SK-N-SH treated with all-trans-retinoic acid at 6 μM for 48 hours (cell line): ENCODE results near the gene EPDR1.

Experiments used
- ATAC-seq: fragments of 200-7000 bp; cut with Tn5 transposase; 3 replicates; pipeline ENCODE4 v1.9.1; 2020; ENCODE audit warnings: mild to moderate bottlenecking, moderate library complexity
- ARNTL ChIP-seq: fragments of 450-650 bp; formaldehyde crosslinking; IDR thresholded peaks from 2 replicates; pipeline ENCODE4 v1.5.0; 2020; ENCODE audit warnings: low read depth, mild to moderate bottlenecking, moderate library complexity, borderline replicate concordance
- BACH2 ChIP-seq: fragments of 250-450 bp; sonication (Bioruptor Pico); IDR thresholded peaks from 2 replicates; pipeline ENCODE4 v1.9.0; 2021; ENCODE audit warnings: mild to moderate bottlenecking, borderline replicate concordance
- CREB5 ChIP-seq: fragments of 250-450 bp; sonication (Bioruptor Pico); IDR thresholded peaks from 2 replicates; pipeline ENCODE4 v1.5.1; 2020; ENCODE audit warnings: low read depth, mild to moderate bottlenecking, moderate library complexity
- CSDC2 ChIP-seq: fragments of 250-450 bp; sonication (Bioruptor Pico); IDR thresholded peaks from 2 replicates; pipeline ENCODE4 v1.5.0; 2020; ENCODE audit warnings: mild to moderate bottlenecking, moderate library complexity
- CSRNP3 ChIP-seq: fragments of 250-450 bp; sonication (Bioruptor Pico); IDR thresholded peaks from 2 replicates; pipeline ENCODE4 v1.5.1; 2021; ENCODE audit warnings: mild to moderate bottlenecking, moderate library complexity
- ESRRG ChIP-seq: fragments of 250-450 bp; sonication (Bioruptor Pico); IDR thresholded peaks from 2 replicates; pipeline ENCODE4 v1.6.1; 2021; ENCODE audit warnings: mild to moderate bottlenecking
- ISL1 ChIP-seq: fragments of 250-450 bp; sonication (Bioruptor Pico); IDR thresholded peaks from 2 replicates; pipeline ENCODE4 v2.1.2; 2022; ENCODE audit warnings: mild to moderate bottlenecking, moderate library complexity
- OSR1 ChIP-seq: fragments of 250-450 bp; sonication (Bioruptor Pico); IDR thresholded peaks from 2 replicates; pipeline ENCODE4 v1.8.0; 2022; ENCODE audit warnings: moderate library complexity, mild to moderate bottlenecking, inconsistent platforms
- PATZ1 ChIP-seq: fragments of 250-450 bp; sonication (Bioruptor Pico); IDR thresholded peaks from 2 replicates; pipeline ENCODE4 v1.8.0; 2020; ENCODE audit warnings: mild to moderate bottlenecking, moderate library complexity, borderline replicate concordance
- RARB ChIP-seq: fragments of 250-450 bp; sonication (Bioruptor Pico); IDR thresholded peaks from 2 replicates; pipeline ENCODE4 v1.8.0; 2021; ENCODE audit warnings: mild to moderate bottlenecking, moderate library complexity
- SNAI2 ChIP-seq: fragments of 250-450 bp; sonication (Bioruptor Pico); IDR thresholded peaks from 2 replicates; pipeline ENCODE4 v1.5.0; 2020; ENCODE audit warnings: mild to moderate bottlenecking, moderate library complexity
- TCF4 ChIP-seq: fragments of 250-450 bp; sonication (Bioruptor Pico); IDR thresholded peaks from 2 replicates; pipeline ENCODE4 v1.8.0; 2021; ENCODE audit warnings: mild to moderate bottlenecking, moderate library complexity, borderline replicate concordance
- TOX ChIP-seq: fragments of 250-450 bp; sonication (Bioruptor Pico); IDR thresholded peaks from 2 replicates; pipeline ENCODE4 v1.8.0; 2021; ENCODE audit warnings: mild to moderate bottlenecking, moderate library complexity, borderline replicate concordance
- TSHZ2 ChIP-seq: fragments of 250-450 bp; sonication (Bioruptor Pico); IDR thresholded peaks from 2 replicates; pipeline ENCODE4 v1.5.0; 2020; ENCODE audit warnings: mild to moderate bottlenecking, moderate library complexity
- ZC3H10 ChIP-seq: fragments of 250-450 bp; sonication (Bioruptor Pico); IDR thresholded peaks from 2 replicates; pipeline ENCODE4 v1.5.1; 2021; ENCODE audit warnings: mild to moderate bottlenecking, moderate library complexity
- ZFP3 ChIP-seq: fragments of 250-450 bp; sonication (Bioruptor Pico); IDR thresholded peaks from 2 replicates; pipeline ENCODE4 v1.5.0; 2020; ENCODE audit warnings: mild to moderate bottlenecking, moderate library complexity
- ZNF565 ChIP-seq: fragments of 450-650 bp; formaldehyde crosslinking; conservative IDR thresholded peaks from 2 replicates; pipeline ENCODE4 v1.5.0; 2020; ENCODE audit warnings: low read depth, mild to moderate bottlenecking, moderate library complexity
- ZNF70 ChIP-seq: fragments of 450-650 bp; formaldehyde crosslinking; IDR thresholded peaks from 2 replicates; pipeline ENCODE4 v1.5.0; 2020; ENCODE audit warnings: mild to moderate bottlenecking, moderate library complexity
- ZNF8 ChIP-seq: fragments of 450-650 bp; formaldehyde crosslinking; IDR thresholded peaks from 2 replicates; pipeline ENCODE4 v1.5.0; 2020; ENCODE audit warnings: mild to moderate bottlenecking, moderate library complexity

Gene EPDR1

GRCh38 chr7:37970211-37970610 lies 49.8 kb downstream of the EPDR1 start:
- no peak for TF ChIP-seq ZNF70 (CRISPR knock-in tag)
- TF ChIP-seq CREB5 = no peak
- TF ChIP-seq ISL1 (CRISPR knock-in tag) = no peak
- TF ChIP-seq ZNF8 = no peak
- no peak for TF ChIP-seq ZC3H10
- TF ChIP-seq TOX (CRISPR knock-in tag) = no peak
- TF ChIP-seq CSRNP3 = no peak
- TF ChIP-seq PATZ1 (CRISPR knock-in tag) = no peak
- no peak for TF ChIP-seq ZNF565 (CRISPR knock-in tag)
- TF ChIP-seq SNAI2 (CRISPR knock-in tag) = no peak
- ATAC-seq = no peak

GRCh38 chr7:37971491-37971890 lies 51.1 kb downstream of the EPDR1 start:
- TF ChIP-seq ZC3H10 = no peak
- TF ChIP-seq ZFP3 (CRISPR knock-in tag) = no peak
- no peak for TF ChIP-seq TCF4
- no peak for TF ChIP-seq ISL1 (CRISPR knock-in tag)
- no peak for TF ChIP-seq TSHZ2
- no peak for TF ChIP-seq TOX (CRISPR knock-in tag)
- TF ChIP-seq PATZ1 (CRISPR knock-in tag) = no peak
- no peak for TF ChIP-seq BACH2 (CRISPR knock-in tag)
- TF ChIP-seq SNAI2 (CRISPR knock-in tag) = no peak
- no peak for TF ChIP-seq ZNF8
- TF ChIP-seq OSR1 (CRISPR knock-in tag) = no peak
- no peak for TF ChIP-seq RARB (CRISPR knock-in tag)
- TF ChIP-seq CREB5 = no peak
- no peak for TF ChIP-seq CSDC2 (CRISPR knock-in tag)
- no peak for TF ChIP-seq CSRNP3
- TF ChIP-seq ARNTL (CRISPR knock-in tag) = no peak
- ATAC-seq = no peak

- no peak for ATAC-seq
- TF ChIP-seq ZNF8 (no peak), TCF4 (no peak), BACH2 (CRISPR knock-in tag) (no peak), ESRRG (CRISPR knock-in tag) (no peak), CSRNP3 (no peak)
Observed at GRCh38 chr7:37973915-37974314, 53.5 kb downstream of the EPDR1 start.
